Loucy (cell line): ENCODE results near the gene PAXIP1.

Experiments
- H2AFZ ChIP-seq: fragments of 200-600 bp; sonication (generic); 2 replicates; pipeline ENCODE4 v1.6.0; 2016; ENCODE audit warnings: antibody characterized with exemption, mild to moderate bottlenecking, low read length, moderate library complexity
- H3F3A ChIP-seq: fragments of 200-600 bp; 2 replicates; pipeline ENCODE4 v1.6.0; 2016; ENCODE audit warnings: antibody characterized with exemption, low read depth, mild to moderate bottlenecking
- H3K27me3 ChIP-seq: fragments of 200-600 bp; sonication (generic); 2 replicates; pipeline ENCODE4 v1.6.1; 2014; ENCODE audit warnings: low read length, mild to moderate bottlenecking; ENCODE audit not compliant: insufficient read depth, poor library complexity, severe bottlenecking
- H3K36me3 ChIP-seq: fragments of 200-600 bp; sonication (generic); 2 replicates; pipeline ENCODE4 v1.6.1; 2016; ENCODE audit warnings: low read length; ENCODE audit not compliant: insufficient read depth
- H3K4me1 ChIP-seq: fragments of 200-600 bp; sonication (generic); 2 replicates; pipeline ENCODE4 v1.5.1; 2014; ENCODE audit warnings: low read length, mild to moderate bottlenecking; ENCODE audit not compliant: insufficient read depth, poor library complexity, severe bottlenecking
- H3K4me2 ChIP-seq: fragments of 200-600 bp; sonication (generic); 2 replicates; pipeline ENCODE4 v1.6.0; 2014; ENCODE audit warnings: antibody characterized with exemption, low read length, low read depth, mild to moderate bottlenecking; ENCODE audit not compliant: poor library complexity, severe bottlenecking
- H3K4me3 ChIP-seq: fragments of 200-600 bp; sonication (generic); 2 replicates; pipeline ENCODE4 v1.5.1; 2014; ENCODE audit warnings: low read length, mild to moderate bottlenecking, mixed read lengths; ENCODE audit not compliant: poor library complexity, severe bottlenecking
- H3K79me2 ChIP-seq: fragments of 200-600 bp; sonication (generic); 2 replicates; pipeline ENCODE4 v1.6.1; 2014; ENCODE audit warnings: low read length; ENCODE audit not compliant: insufficient read depth
- H3K9ac ChIP-seq: fragments of 200-600 bp; sonication (generic); 2 replicates; pipeline ENCODE4 v1.6.0; 2014; ENCODE audit warnings: mild to moderate bottlenecking, low read depth, low read length, moderate library complexity; ENCODE audit not compliant: poor library complexity, severe bottlenecking
- H3K9me2 ChIP-seq: fragments of 200-600 bp; sonication (generic); replicated peaks from 2 replicates; pipeline ENCODE4 v1.6.1; 2016; ENCODE audit warnings: low read depth, low read length, mixed read lengths
- H3K9me3 ChIP-seq: fragments of 200-600 bp; sonication (generic); 2 replicates; pipeline ENCODE4 v1.6.1; 2014; ENCODE audit warnings: mild to moderate bottlenecking, antibody characterized with exemption, low read length, low read depth; ENCODE audit not compliant: insufficient read depth
- H4K20me1 ChIP-seq: fragments of 200-600 bp; sonication (generic); 2 replicates; pipeline ENCODE4 v1.6.0; 2014; ENCODE audit warnings: antibody characterized with exemption, low read length, mild to moderate bottlenecking; ENCODE audit not compliant: insufficient read depth, poor library complexity, severe bottlenecking
- EZH2phosphoT487 ChIP-seq: fragments of 200-600 bp; IDR thresholded peaks from 2 replicates; pipeline ENCODE4 v1.6.1; 2018; ENCODE audit warnings: antibody characterized with exemption, mild to moderate bottlenecking, moderate library complexity, borderline replicate concordance
- TF ChIP-seq, protein P1 (sequence below): fragments of 200-600 bp; sonication (generic); conservative IDR thresholded peaks from 2 replicates; pipeline ENCODE4 v1.5.1; 2014; ENCODE audit warnings: mild to moderate bottlenecking, antibody characterized with exemption, low read length

PAXIP1 gene

DNA sequence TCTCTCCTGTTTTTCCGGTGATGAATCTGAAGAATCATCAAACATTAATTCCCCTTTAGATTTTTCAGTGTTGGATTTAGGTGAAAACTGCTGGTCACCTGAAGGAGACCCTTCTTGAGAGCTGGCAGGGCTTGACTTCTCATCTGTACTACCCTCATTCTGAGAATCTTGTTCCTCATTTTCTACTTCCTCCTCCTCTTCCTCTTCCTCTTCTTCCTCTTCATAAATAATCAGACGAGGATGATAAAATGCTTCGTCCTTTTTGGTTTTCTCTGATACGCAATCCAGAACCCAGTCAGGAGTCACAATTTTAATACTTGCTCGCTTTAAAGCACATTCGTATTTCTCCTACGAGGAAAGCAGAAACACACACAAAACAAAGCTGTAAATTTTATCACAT is 26.9 kb downstream of the PAXIP1 start:
- no peaks in the 10 kb centered on the region; the same call in 1 of the 2 replicates for H3F3A ChIP-seq
- H2AFZ ChIP-seq, result no peak overlapping the region
- peaks cover 52% of the 10 kb centered on the region; the same call in 1 of the 2 replicates for H3K36me3 ChIP-seq
- no peaks in the 10 kb centered on the region for H3K27me3 ChIP-seq
- no peaks in the 10 kb centered on the region for H3K9me2 ChIP-seq
- peaks cover 32% of the 10 kb centered on the region; the same call in 1 of the 2 replicates for H3K79me2 ChIP-seq
- TF ChIP-seq EZH2phosphoT487, result no peak
- TF ChIP-seq, protein P1, sequence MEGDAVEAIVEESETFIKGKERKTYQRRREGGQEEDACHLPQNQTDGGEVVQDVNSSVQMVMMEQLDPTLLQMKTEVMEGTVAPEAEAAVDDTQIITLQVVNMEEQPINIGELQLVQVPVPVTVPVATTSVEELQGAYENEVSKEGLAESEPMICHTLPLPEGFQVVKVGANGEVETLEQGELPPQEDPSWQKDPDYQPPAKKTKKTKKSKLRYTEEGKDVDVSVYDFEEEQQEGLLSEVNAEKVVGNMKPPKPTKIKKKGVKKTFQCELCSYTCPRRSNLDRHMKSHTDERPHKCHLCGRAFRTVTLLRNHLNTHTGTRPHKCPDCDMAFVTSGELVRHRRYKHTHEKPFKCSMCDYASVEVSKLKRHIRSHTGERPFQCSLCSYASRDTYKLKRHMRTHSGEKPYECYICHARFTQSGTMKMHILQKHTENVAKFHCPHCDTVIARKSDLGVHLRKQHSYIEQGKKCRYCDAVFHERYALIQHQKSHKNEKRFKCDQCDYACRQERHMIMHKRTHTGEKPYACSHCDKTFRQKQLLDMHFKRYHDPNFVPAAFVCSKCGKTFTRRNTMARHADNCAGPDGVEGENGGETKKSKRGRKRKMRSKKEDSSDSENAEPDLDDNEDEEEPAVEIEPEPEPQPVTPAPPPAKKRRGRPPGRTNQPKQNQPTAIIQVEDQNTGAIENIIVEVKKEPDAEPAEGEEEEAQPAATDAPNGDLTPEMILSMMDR, result no peak
- H4K20me1 ChIP-seq, result peaks cover 5% of the 10 kb centered on the region
- peaks cover 13% of the 10 kb centered on the region for H3K4me1 ChIP-seq
- no peak overlapping the region for H3K4me3 ChIP-seq
- no peak overlapping the region for H3K4me2 ChIP-seq
- no peaks in the 10 kb centered on the region for H3K9me3 ChIP-seq
- no peak overlapping the region for H3K9ac ChIP-seq

DNA sequence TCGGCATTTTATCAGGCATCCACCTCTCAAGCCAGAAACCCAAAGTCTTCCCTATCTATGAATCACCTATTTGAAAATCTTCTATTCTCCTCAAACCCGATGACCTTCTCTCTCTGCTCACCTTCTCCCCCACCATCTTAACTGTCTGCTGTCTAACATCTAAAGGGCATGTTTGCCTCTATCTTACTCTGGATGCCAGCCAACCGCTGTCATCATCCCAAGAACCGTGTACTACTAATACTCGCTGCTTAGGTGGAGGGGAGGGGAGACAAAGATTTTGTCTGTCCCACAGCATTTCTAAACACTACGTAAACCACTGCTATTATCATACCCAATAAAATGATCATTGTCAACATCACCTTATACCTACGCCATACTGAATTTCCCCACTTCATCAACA is 29.5 kb downstream of the PAXIP1 start:
- Histone ChIP-seq H3F3A (no peaks in the 10 kb centered on the region; the same call in 1 of the 2 replicates), H4K20me1 (peaks cover 7% of the 10 kb centered on the region), H3K4me2 (no peak overlapping the region), H3K4me1 (peaks cover 6% of the 10 kb centered on the region), H3K9me3 (no peaks in the 10 kb centered on the region), H2AFZ (no peak overlapping the region), H3K27me3 (no peaks in the 10 kb centered on the region), H3K9me2 (no peaks in the 10 kb centered on the region), H3K79me2 (peaks cover 37% of the 10 kb centered on the region; the same call in 1 of the 2 replicates), H3K4me3 (no peak overlapping the region), H3K36me3 (peaks cover 62% of the 10 kb centered on the region; the same call in 1 of the 2 replicates), H3K9ac (no peak overlapping the region)
- TF ChIP-seq, protein P1, result no peak
- TF ChIP-seq EZH2phosphoT487, result no peak

DNA sequence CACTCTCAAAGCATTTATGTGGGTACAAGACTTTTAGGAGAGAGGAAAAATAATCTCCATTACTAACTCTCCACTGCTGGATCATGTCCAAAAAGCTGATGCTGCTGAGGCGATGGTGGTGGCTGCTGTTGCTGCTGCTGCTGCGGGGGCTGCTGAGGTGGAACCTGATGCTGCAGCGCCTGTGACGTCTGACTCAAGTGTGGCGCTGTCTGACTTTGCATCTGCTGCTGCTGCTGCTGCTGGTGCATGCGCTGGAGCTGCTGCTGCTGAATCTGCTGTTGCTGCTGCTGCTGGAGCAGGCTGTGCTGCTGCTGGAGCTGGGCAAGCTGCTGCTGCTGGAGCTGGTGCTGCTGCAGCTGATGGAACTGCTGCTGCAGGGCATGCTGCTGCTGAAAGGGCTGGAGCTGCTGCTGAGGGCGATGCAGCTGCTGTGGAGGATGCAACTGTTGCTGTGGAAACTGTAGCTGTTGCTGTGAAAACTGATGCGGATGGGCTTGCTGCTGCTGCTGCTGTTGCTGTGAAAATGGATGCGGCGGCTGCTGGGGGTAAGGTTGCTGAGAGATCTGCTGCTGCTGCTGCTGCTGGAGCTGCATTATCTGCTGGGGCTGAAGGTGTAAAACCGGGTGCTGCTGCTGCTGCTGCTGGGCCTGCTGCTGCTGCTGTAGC is 34.5 kb downstream of the PAXIP1 start:
- no peak overlapping the region for H3K4me3 ChIP-seq
- H3K9me2 ChIP-seq, result no peaks in the 10 kb centered on the region
- H3K79me2 ChIP-seq, result peaks cover 18% of the 10 kb centered on the region; the same call in 1 of the 2 replicates
- no peaks in the 10 kb centered on the region for H3K4me1 ChIP-seq
- no peak overlapping the region for H3K4me2 ChIP-seq
- no peaks in the 10 kb centered on the region for H3F3A ChIP-seq
- H3K36me3 ChIP-seq, result peaks cover 80% of the 10 kb centered on the region
- no peaks in the 10 kb centered on the region for H3K27me3 ChIP-seq
- TF ChIP-seq EZH2phosphoT487, result no peak
- TF ChIP-seq, protein P1, result no peak
- no peak overlapping the region for H3K9ac ChIP-seq
- peaks cover 2% of the 10 kb centered on the region for H4K20me1 ChIP-seq
- no peaks in the 10 kb centered on the region for H3K9me3 ChIP-seq
- H2AFZ ChIP-seq, result no peak overlapping the region
